HG02763 (cell line): ENCODE data around the gene ARID1B.

Experiments used
- ATAC-seq: cut with Tn5 transposase; IDR thresholded peaks from one replicate; pipeline ENCODE4 v1.9.1; 2021; ENCODE audit warnings: mild to moderate bottlenecking, moderate library complexity; ENCODE audit not compliant: unreplicated experiment

The ARID1B gene

DNA sequence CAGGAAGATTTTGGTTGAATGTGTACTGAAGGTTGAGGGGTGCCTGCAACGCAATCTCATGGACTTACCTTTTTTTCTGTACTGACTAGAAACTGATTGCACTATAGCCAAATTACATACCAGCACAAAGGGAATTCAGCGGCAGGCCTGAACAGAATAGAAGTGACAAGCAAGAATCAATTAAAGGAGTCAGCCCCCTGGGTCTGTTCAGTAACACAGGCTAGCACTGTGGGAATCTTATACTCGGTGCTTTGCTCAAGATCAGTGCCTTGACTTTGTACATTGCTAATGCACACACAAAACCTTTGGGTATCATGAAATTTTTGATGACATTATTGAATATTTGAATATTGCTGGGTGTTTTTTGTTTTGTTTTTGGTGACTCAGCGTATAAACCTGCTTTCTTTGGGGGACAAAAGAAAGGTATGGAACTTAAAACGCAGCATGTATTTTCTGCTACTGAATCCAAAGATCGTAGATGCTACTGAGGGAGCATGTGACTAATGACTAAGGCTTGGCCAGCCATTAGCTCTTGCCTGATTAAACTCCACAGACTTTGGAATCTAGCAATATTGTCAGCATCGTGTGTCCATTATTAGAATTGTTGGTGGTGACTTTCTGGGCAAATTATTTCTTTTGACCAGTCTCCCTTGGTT lies 236.6 kb downstream of the ARID1B start:
- ATAC-seq: no peak

DNA sequence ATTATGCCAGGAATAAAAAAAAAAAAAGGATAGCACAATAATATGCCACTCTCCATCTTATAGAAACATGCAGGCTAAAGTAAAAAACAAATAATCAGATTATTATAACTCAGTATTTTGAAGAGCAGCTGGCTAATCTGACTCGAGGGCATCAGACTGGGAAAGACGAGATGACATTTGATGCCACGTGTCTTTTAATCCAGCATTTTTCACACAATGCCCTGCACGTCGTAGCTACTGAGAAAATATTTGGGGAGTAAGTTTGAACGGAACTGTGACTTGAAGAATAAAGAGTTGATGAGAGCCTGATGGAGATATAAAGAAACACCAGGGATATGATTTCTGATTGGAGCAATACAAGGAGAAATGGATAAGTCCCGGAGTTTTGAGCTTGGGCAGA lies 237.7 kb downstream of the ARID1B start:
- ATAC-seq: no peak

DNA sequence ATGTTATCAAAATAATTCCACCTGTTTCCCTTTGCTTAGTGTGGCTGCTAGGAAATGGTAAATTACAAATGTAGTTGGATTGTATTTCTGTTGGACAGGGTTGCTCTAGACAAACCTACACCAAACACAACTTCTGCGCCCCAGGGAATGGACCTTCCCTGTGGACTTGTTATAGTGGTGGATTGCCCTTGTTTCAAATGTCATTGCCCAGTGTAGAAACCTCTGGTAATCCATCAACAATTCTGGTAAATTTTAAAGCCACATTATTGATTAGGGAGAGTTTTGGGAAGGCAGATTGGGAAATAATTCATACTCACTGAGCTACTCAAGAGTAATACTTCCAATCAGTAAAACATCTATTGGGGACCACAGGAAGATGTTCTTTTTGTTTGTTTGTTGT lies 239.8 kb downstream of the ARID1B start:
- ATAC-seq: no peak

DNA sequence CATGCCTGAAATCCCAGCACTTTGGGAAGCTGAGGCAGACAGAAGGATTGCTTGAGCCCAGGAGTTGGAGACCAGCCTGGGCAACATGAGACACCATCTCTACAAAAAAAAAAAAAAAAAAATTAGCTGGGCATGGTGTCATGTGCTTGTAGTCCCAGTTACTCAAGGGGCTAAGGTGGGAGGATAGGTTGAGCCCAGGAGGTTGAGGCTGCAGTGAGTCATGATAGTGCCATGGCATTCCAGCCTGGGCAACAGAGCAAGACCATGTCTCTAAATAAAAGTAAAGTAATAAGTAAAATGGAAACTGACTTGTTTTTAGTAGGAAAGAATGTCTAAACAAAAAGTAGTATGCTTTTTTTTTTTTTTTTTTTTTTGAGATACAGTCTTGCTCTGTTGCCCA lies 240.7 kb downstream of the ARID1B start:
- ATAC-seq: no peak

DNA sequence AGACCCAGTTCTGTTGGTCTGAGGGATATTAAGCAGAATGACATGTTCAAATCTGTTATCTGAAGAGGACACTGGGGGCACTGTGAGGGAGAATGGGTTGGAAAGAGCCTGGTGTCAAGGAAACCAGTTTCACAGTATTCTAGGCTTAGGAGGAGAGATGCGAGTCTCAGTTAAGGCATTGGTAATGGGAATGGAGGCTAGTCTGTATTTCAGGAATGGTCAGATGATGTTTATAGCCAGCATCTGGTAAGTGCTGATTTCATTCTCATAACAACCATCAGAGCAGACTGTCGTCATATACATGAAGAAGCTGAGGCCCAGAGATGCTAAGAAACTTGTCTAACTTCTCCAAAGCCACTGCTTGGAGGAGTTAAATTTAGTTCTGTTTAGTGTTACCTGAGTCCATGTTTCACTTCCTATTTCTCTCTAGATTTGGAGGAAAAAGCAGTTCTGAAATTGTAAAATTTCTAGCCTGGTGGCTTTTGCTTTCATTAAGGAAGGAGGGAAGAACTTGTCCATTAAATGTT lies 242.0 kb downstream of the ARID1B start:
- ATAC-seq: no peak

DNA sequence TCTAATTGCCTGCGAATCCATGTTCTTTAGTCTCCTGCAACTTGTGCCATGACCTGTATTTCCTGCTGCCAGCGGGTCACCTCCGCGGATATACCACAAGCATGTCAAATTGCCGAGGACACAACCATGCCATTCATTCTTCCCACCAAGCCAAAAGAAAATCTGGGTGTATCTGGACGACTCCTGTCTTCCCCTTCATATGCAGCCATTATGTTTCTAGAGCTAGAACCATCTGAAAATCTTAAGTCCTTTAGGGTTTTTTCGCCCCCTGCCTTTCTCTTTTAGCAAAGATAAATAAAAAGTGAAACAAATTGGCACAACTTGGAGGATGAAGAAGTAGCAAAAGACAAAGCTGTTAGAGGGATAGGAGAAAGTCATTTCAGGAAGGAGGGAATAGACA lies 242.6 kb downstream of the ARID1B start:
- no peak for ATAC-seq

DNA sequence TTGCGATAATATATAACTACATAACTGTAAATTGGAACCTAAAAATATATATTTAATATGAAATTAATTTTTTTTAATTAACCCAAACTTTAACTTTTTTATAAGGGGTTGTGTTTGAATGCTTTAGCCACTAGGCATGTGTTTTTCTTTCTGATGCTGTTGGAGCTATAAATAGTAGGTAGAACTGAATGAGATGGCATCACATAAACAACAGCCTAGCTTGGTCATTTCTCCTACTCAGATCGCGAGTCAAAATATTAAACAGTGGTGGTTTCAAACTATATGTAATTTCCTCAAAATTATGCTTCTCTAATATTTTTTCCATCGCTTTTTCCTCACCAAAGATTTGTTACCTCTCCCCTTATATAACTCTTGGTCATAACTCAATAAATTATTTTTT lies 243.2 kb downstream of the ARID1B start:
- ATAC-seq: no peak

DNA sequence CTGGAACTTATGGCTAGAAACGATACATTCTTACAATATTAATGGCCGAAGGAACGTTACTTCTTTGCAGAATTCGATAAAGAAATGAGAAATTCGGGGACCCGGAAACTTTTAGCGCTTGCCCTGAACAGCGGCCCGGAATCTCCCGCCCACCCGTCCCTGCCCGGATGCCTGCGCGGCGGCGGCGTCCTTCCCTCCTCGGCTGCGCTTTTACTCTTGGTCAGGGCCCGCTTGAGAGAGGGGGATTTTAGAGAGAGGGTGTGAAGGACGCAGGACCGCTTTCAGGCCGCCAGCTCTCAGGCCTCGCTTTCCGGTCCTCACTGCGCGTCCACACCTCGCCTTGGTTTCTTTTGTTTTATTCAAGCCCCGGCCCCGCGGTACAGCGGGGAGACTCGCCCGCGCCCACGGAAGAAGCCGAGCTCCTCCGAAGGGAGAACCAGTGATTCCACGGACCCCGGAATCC lies 243.7 kb downstream of the ARID1B start:
- peak; percentile 31 for ATAC-seq

DNA sequence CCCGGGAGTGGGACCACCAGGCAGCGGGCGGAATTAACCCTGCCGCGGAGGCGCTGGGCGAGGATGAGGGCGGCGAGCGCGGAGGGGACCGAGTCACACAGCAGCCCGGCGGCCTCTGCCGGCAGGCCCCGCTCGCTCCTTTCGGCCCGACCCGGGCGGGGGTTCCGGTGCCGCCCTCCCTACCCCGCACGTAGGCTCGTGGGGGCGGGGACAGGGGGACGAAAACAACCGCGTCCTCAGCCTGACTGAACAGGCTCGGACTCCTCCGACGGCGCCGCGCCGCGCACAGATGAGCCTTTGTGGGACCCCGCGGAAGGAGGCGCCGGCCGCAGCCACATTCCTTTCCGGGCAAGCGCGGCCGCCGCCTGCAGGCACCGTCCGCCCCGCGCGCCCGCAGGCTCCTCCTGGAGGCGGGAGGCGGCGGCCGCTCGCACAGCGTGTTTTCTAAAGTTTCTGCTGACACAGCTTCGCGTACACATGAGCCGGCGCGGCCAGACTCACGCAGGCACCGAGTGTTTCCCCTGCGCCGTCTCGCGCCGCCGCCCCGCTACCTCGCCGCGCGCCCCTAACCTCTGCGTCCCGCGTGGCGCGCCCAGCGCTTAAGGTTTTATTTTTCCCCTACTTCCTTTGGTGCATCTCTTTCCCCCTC lies 244.3 kb downstream of the ARID1B start:
- ATAC-seq: peak; percentile 79

DNA sequence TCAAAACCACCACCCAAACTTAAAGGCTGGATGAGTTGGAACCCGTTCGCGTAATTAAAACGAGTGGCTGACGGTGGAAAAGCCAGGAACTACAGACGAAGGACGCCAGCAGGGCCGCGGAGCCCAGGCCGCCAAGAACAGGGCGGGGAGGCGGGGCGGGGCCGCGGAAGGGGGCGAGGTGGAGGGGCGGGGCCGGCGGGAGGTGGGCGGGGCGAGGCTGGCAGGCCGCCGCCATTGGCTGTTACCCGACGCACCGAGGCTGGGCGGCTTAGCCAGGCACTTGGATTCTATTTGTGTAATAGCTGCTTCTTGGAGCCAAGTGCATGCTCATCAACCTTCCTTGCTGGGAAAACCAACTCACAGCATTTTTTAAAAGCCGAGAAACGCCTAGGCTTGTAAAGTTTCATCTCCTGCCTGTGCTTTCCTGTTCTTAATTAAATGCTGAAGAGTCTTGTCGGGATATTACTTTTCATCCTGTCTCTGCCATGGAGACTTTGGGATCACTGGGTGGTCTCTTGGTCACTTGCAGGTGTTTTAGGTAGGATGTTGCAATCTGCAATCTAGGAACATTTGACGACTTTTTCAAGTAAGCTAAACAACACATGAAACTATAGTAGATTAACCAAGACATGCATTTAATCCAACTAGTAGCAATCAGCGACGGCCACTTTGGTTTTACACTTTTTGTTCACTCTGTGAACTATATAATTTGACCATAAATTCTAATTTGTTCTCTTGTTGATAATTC lies 245.0 kb downstream of the ARID1B start:
- ATAC-seq: peak; percentile 50

DNA sequence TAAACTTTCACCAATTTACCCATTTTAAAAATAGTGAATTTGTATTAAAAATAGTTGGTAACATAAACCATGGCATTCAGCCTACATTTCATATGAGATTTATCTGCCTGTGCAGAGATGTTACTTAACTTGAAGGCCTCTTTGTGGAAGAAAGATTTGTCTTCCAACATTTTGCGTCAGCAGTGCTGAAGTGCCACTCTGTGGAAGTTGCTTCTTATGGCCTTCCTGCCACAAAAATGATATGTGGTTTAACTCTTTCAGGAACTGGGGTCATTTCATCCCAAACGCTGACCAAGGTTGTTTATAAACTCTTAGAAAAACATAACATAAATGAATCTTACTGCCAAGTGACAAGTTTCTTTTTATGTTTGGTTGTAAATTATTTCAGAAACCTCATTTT lies 246.8 kb downstream of the ARID1B start:
- no peak for ATAC-seq

DNA sequence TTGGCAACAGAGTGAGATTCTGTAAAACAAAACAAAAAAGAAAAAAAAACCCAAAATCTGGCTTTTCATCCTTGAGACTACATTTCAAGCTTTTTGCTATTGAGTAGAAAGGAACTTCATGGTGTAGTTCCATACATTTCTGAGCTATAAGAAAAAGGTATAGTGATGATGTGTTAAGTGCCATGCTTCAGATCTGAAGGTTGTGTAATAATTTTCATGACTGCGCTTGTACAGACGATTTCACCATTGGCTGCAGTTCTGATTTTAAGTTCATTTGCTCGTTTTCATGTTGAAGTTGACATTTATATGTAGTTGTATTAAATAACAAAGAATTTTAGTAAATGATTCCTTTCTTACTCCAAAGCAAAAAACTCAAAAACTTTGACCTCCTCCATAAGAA lies 247.6 kb downstream of the ARID1B start:
- ATAC-seq: no peak

DNA sequence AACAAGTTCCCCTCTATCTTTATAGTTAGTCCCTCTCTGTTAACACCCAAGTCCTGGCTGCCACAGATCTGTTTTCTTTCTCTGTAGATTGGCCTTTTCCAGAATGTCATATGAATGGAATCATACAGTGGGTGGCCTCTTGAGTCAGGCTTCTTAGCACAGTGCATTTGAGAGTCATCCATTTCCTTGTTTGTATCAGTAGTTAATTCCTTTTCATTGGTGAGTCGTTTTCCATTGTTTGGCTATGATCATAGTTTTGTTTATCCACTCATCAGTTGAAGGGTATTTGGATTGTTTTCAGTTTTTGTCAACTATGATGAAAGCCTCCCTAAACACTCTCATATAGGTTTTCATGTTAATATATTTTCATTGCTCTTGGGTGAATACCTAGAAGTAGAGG lies 248.3 kb downstream of the ARID1B start:
- ATAC-seq: no peak

DNA sequence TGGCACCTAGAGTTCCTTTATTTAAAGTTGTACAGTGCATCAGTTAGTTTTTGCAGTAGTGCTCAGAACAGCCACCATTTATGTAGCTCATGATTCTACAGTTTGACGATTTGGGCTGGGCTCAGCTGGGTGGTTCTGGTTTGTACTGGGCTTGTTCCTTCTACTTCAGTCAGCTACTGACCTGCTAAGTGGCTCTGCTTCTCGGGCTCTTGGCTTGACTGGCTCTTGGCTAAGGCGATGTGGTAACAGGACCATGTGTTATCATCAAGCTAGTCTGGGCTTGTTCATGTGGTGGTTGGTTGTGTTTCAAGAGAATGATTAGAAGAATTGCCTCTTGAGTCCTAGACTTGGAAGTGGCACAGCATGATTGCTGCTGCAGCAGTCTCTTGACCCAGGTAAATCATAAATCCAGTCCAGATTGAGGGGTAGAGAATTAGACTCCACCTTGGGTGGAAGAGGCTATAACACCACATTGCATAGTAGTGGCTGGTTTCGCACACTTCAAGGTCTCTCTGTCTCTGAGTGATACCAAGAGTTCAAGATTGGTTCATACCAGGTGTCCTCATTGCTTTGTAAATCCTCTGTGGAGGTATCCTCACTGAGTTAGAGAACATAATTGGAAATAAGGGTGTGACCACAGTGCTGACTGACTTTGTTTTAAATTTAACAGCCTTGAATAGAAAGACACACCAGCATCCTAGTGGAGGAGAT lies 253.0 kb downstream of the ARID1B start:
- ATAC-seq: no peak

DNA sequence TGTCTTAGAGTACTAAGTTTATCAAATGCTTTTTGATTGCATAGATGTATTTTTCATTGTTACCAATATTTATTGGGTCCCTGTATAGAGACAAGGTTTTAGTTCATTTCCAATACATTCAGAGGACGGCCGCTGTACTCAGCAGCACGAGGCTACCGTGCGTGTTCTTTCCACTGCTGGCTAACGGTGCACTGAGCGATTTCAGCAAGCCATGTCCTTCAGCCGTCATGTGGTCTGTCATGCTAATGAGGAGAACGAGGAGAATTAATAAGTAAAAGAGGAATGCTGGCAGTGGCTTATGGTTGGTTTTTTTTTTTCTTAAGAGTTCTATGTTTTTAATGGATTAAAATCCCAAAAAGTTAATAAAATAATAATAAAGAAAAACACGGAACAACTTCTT lies 253.6 kb downstream of the ARID1B start:
- no peak for ATAC-seq

DNA sequence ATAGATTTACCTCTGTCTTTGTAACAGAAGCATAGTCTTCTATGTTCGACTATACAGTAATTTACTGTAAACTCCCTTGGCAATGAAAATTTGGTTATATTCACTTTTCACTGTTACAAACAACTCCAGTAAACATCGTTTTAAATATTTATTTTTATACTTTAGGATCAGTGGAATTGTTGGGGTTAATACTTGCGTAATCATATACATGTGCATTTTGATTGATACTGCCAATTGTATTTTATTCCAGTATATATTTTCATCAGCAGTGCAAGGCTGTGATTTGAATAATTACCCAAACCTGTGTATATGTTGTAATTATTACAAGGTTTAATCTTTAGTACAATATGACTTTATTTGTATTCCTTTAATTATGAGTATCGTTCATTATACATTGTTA lies 255.7 kb downstream of the ARID1B start:
- no peak for ATAC-seq

DNA sequence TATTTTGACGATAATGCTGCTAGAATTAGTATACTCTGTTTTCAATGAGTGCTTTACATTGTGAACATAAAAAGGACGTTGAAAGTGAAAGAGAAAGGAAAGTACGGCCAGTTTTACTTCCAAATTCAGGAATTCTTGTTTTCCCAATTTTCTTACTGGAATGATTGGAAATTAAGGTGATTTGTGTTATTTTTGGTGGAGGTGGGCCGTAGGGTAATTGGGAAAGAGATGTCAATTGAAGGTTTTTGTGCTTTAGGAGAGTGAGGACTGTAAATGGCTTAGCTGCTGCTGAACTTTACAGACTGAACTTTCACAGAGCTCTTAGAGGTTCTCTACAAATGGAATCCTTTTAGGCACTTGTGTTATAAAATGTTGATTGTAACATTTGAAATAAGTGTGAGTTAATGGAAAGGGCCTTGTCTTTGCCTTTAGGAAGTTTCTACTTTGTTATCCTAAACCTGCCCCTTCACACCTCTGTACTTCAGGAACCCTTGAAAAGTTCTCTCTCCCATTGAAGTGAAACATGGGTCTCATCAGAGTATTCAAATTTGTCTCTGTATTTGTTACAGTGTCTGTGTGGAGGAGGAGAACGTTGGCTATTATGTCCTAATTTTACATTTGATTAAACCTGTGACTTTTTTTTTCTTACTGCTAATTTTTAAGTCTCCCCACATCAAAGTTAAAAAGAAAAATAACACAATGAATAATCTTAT lies 256.4 kb downstream of the ARID1B start:
- no peak for ATAC-seq

DNA sequence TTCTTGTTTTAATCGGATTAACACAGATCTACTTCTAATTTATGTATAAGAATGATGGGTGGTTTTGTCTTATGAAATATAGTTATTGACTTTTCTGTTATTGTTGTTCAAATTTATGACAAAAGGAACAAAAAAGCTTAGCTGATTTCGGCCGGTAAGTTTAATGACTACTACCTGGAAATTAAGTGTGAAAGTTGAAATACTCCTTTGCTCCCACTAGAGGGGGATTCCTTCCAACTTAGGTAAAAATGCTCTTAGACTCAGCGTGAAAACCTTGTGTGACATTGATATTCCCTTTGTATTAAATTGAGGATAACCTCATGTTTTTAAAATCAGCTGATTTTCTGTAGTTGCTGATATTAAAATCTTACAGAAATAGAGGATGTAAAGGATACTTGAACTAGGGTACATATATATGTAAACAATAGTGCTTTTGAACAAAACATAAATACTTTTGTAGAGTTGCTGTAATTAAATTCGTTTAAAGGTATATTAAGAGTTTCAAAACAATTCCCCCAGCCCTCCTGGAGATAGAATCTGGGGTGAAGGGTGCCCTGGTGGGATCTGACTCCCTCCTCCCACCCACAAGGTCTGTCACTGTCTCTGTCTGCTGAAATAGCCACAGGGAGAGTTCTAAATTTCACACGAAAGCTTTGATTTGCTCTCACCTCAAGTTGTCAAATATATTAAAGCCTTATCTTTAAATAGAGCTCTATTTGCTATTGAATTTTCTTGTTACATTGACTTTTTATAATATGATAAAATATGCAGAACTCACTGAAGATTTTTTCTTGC lies 257.5 kb downstream of the ARID1B start:
- ATAC-seq: no peak

DNA sequence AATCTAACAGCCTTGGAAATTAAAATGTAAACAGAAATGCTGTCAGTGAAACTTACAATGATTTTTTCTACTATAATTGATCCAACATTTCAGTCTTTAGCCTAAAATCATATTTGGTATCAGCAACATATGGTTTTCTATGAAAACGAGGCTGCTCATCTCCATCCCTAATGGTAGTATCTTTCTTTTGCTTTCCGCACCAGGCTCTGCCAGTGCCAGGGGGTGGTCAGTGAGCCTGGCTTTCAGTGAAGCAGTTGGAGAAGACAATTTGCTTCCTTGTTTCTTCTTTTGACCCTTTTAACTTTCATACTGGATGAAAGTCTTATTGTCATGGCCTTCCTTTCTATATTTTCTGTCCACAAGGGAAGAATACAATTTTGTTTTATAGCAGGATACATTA lies 258.4 kb downstream of the ARID1B start:
- no peak for ATAC-seq

DNA sequence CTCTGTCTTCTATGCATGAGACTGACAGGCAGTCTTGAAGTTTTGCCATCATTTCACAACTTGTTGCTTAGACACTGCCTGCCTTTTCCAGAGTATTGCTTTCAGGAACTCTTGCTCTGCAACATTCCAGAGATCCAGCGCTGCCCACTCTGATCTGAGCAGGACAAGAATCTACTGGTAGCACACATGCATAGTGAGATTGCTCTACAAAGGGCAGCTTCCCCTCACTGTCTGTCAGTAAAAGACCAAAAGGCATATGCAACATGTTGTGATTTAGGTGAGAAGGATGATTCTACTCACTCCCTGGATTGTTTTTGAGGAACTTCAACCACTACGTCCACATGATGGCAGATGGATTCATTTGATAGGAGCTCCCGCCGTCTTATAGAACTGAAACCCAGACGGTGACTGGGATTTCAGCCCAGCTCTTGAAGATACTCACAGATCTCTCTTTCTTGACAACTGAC lies 259.1 kb downstream of the ARID1B start:
- ATAC-seq: no peak
